Astrocyte of the spinal cord (primary cell): ENCODE data around the gene CYTH2.

Experiments used
- DNase-seq: peaks from one replicate; pipeline ENCODE4 v3.0.0; 2011; ENCODE audit warnings: low read depth, low spot score
- H3K4me3 ChIP-seq: 2 replicates; pipeline ENCODE4 v1.5.1; 2011; ENCODE audit warnings: low read depth, mild to moderate bottlenecking, low read length, moderate library complexity
- in situ Hi-C: cut with HindIII; loops from 2 replicates; pipeline ENCODE4 v1.10.0; 2017; ENCODE audit warnings: low sequenced_read_pairs
- TF ChIP-seq, protein P1 (sequence below): IDR thresholded peaks from 2 replicates; pipeline ENCODE4 v1.5.1; 2012; ENCODE audit warnings: low read depth, mild to moderate bottlenecking, low read length, inconsistent platforms

The CYTH2 gene, protein sequence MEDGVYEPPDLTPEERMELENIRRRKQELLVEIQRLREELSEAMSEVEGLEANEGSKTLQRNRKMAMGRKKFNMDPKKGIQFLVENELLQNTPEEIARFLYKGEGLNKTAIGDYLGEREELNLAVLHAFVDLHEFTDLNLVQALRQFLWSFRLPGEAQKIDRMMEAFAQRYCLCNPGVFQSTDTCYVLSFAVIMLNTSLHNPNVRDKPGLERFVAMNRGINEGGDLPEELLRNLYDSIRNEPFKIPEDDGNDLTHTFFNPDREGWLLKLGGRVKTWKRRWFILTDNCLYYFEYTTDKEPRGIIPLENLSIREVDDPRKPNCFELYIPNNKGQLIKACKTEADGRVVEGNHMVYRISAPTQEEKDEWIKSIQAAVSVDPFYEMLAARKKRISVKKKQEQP

DNA sequence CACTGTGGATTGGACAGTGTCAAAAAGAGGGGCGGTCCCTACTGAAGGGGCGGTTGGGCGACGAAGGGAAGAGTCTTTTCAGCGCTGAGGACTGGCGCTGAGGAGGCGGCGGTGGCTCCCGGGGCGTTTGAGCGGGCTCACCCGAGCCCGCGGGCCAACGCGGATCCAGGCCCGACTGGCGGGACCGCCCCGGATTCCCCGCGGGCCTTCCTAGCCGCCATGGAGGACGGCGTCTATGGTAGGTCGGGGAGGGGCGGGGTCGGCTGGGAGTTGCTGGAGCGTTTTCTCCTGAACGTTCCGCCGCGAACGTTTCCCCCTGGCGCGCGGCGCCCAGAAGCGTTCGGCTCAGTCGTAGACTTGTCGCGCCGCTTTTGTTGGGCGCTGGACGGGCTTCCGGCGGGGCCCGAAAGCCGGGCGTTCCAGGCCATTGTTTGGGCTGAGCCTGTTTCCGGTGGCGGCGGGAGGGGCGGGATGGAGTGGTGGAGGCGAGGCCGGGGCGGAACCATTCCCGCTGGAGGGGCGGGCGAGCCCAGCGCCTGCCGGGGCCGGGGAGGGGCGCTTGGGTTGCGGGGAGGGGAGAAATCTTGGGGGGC lies at the start of gene CYTH2:
Gene CYTH2 (plus strand): TSS at position 81 of the 593 bp plus-strand sequence. CDS start 139 bp downstream, at position 220.
- TF ChIP-seq, protein P1, sequence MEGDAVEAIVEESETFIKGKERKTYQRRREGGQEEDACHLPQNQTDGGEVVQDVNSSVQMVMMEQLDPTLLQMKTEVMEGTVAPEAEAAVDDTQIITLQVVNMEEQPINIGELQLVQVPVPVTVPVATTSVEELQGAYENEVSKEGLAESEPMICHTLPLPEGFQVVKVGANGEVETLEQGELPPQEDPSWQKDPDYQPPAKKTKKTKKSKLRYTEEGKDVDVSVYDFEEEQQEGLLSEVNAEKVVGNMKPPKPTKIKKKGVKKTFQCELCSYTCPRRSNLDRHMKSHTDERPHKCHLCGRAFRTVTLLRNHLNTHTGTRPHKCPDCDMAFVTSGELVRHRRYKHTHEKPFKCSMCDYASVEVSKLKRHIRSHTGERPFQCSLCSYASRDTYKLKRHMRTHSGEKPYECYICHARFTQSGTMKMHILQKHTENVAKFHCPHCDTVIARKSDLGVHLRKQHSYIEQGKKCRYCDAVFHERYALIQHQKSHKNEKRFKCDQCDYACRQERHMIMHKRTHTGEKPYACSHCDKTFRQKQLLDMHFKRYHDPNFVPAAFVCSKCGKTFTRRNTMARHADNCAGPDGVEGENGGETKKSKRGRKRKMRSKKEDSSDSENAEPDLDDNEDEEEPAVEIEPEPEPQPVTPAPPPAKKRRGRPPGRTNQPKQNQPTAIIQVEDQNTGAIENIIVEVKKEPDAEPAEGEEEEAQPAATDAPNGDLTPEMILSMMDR = no peak
- DNase-seq = peak; percentile 81
- in situ Hi-C loops = no loop called here
- peak within 1 kb of the TSS; percentile 86 for H3K4me3 ChIP-seq

DNA sequence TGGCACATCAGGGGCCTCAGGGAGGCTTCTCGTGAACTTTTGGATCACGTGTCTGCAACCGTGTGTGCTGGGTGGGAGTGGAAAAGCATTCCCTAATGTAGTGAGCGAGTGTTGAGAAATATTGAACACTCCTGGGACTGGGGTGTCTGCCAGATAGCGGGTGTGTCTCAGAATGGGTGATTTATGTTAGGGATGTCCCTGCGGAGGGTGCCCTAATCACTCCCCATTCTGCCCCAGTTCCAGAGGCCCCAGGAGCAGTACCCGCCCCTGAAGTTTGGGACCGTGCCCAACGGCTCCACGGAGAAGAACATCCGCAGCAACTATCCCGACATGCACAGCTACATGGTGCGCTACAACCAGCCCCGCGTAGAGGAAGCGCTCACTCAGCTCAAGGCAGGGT lies 47.6 kb upstream of the CYTH2 start:
- H3K4me3 ChIP-seq = no peak overlapping the region
- TF ChIP-seq, protein P1 = no peak
- DNase-seq = no peak
- in situ Hi-C loops = no loop called here

DNA sequence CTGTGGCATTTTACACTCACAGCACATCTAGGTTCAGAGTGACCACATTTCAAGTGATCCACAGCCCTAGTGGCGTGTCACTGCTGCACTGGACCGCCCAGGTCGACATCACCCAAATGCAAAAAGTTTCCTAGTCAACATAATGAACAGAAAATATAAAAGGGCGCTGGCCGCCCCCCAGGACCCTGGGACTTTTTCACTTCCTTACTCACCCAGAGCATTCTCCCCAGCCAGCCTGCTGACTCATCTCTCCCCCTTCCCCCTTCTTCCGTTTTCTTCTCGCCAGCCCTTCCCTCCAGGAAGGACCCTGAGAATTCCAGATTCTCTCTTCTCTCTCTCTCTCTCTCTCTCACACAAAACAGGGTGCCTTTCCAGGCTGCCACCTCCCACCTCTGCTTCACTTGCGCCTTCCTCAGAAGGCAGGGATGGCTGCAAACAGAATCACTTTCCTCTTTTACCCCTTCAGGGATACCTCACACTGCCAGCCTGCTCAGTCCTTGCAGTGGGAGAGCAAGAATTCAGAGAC lies 44.4 kb upstream of the CYTH2 start:
- in situ Hi-C loops = no loop called here
- TF ChIP-seq, protein P1 = no peak
- no peak overlapping the region for H3K4me3 ChIP-seq
- DNase-seq = peak; percentile 67

- no peak overlapping the region for H3K4me3 ChIP-seq
- TF ChIP-seq, protein P1 = no peak
- in situ Hi-C loops = no loop called here
- DNase-seq = no peak
Measured at GRCh38 chr19:48428670-48429069, 40.5 kb upstream of the CYTH2 start.

GRCh38 chr19:48433337-48433736 lies 35.8 kb upstream of the CYTH2 start:
- no peak for DNase-seq
- TF ChIP-seq, protein P1 = no peak
- H3K4me3 ChIP-seq = no peak overlapping the region
- in situ Hi-C loops = no loop called here

DNA sequence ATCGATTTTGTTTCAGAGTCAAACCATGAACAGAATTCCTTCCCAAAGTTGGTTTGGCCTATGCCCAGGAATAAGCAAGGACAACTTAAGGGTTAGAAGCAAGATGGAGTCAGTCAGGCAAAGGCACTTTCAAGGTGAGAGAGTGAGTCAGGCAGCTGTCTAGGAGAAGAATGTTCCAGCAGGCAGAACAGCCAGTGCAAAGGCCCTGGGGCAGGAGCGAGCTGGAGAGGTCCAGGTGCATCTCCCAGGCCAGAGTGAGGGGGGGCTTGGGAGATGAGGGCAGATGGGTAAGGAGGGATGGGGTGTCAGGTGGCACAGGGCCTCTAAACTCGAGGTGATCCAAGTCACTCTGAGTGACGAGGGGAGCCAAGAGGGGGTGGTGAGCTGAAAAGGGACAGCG lies 32.6 kb upstream of the CYTH2 start:
- TF ChIP-seq, protein P1 = no peak
- in situ Hi-C loops = no loop called here
- H3K4me3 ChIP-seq = no peak overlapping the region
- no peak for DNase-seq
